ENCODE measurements around the gene PMVK.

- TF ChIP-seq CTCF (conservative IDR thresholded peaks at IDR 0.05; ENCODE audit: low read depth, low read length) (peak; percentile 48; the same call in 1 of the 2 replicates), EZH2 (IDR thresholded peaks at IDR 0.05; ENCODE audit: low read length, unreplicated experiment) (no peak), EZH2phosphoT487 (IDR thresholded peaks at IDR 0.05; ENCODE audit: borderline replicate concordance, low read length) (no peak)
Observed at GRCh38 chr1:154937085-154937987, 817 bp upstream of the PMVK start.
